Liver (tissue), 9 donors: ENCODE measurements around the gene FAM8A1. TPM values are rescaled to one million over a fixed set of nuclear protein-coding genes. Genes with fewer than 3 reads are reported as not detected.
"Not testable (repeated sequence)": the region's sequence is repeated elsewhere in the genome, so short reads cannot be mapped to it uniquely, and the experiment has no call there.

Experiments used
- DNase-seq: peaks from one replicate; pipeline ENCODE4 v3.0.0-alpha.2; 2017; ENCODE audit warnings: low spot score
- H3K27ac ChIP-seq, 2 donors: one replicate each; pipeline ENCODE4 v1.7.0; 2013; ENCODE audit warnings: inconsistent platforms in 2 of 2, low read length in 2 of 2, control low read depth in 1 of 2, low read depth in 1 of 2, mild to moderate bottlenecking in 1 of 2
- H3K27me3 ChIP-seq, 4 donors: one replicate each; pipeline versions ENCODE4 v1.6.1 to v1.7.0; 2013; ENCODE audit warnings: low read length in 3 of 4, inconsistent platforms in 1 of 4, mild to moderate bottlenecking in 1 of 4, moderate library complexity in 1 of 4; ENCODE audit not compliant: control insufficient read depth in 4 of 4, insufficient read depth in 4 of 4
- H3K36me3 ChIP-seq, 4 donors: one replicate each; pipeline versions ENCODE4 v1.6.1 to v1.7.0; 2013; ENCODE audit warnings: low read length in 3 of 4, mild to moderate bottlenecking in 3 of 4, low read depth in 1 of 4, moderate library complexity in 1 of 4; ENCODE audit not compliant: control insufficient read depth in 4 of 4, insufficient read depth in 3 of 4
- H3K4me1 ChIP-seq, 4 donors: one replicate each; pipeline versions ENCODE4 v1.6.1 to v1.7.0; 2013; ENCODE audit warnings: low read length in 3 of 4, mild to moderate bottlenecking in 3 of 4, moderate library complexity in 1 of 4; ENCODE audit not compliant: control insufficient read depth in 4 of 4, insufficient read depth in 4 of 4
- H3K4me3 ChIP-seq, 3 donors: one replicate each; pipeline versions ENCODE4 v1.6.1 to v1.7.0; 2013; ENCODE audit warnings: low read length in 3 of 3, control low read depth in 1 of 3, low read depth in 1 of 3, mild to moderate bottlenecking in 1 of 3
- H3K9ac ChIP-seq, 2 donors: one replicate each; pipeline ENCODE4 v1.7.0; 2013; ENCODE audit warnings: low read length in 2 of 2, mild to moderate bottlenecking in 2 of 2, moderate library complexity in 2 of 2, control low read depth in 1 of 2, low read depth in 1 of 2
- H3K9me3 ChIP-seq, 4 donors: one replicate each; pipeline versions ENCODE4 v1.6.1 to v1.7.0; 2013; ENCODE audit warnings: low read length in 3 of 4; ENCODE audit not compliant: control insufficient read depth in 4 of 4
- ATF3 ChIP-seq: IDR thresholded peaks from 2 replicates; pipeline ENCODE4 v1.6.1; 2016; ENCODE audit warnings: antibody characterized with exemption
- CTCF ChIP-seq: fragments of 150-350 bp; IDR thresholded peaks from 2 replicates; pipeline ENCODE4 v1.5.1; 2017; ENCODE audit warnings: improper control_type of control experiment, low read depth, low read length; ENCODE audit not compliant: missing input control
- EGR1 ChIP-seq, 2 donors: IDR thresholded peaks; 2 replicates each; pipeline ENCODE4 v1.6.1; 2016 to 2018; ENCODE audit warnings: antibody characterized with exemption in 2 of 2, low read depth in 2 of 2
- FOXA1 ChIP-seq: IDR thresholded peaks from 2 replicates; pipeline ENCODE4 v1.6.1; 2016; ENCODE audit warnings: antibody characterized with exemption
- FOXA2 ChIP-seq: IDR thresholded peaks from 2 replicates; pipeline ENCODE4 v1.6.1; 2016; ENCODE audit warnings: antibody characterized with exemption
- GABPA ChIP-seq, 2 donors: IDR thresholded peaks in 1 of 2; conservative IDR thresholded peaks in 1 of 2; 2 replicates each; pipeline ENCODE4 v1.6.1; 2016; ENCODE audit warnings: antibody characterized with exemption in 2 of 2, mild to moderate bottlenecking in 1 of 2, moderate library complexity in 1 of 2
- HNF4A ChIP-seq, 2 donors: conservative IDR thresholded peaks; 2 replicates each; pipeline ENCODE4 v1.6.1; 2016; ENCODE audit warnings: antibody characterized with exemption in 2 of 2, mild to moderate bottlenecking in 2 of 2
- HNF4G ChIP-seq: IDR thresholded peaks from 2 replicates; pipeline ENCODE4 v1.6.1; 2016; ENCODE audit warnings: antibody characterized with exemption
- JUND ChIP-seq, 2 donors: IDR thresholded peaks; 2 replicates each; pipeline ENCODE4 v1.6.1; 2016; ENCODE audit warnings: antibody characterized with exemption in 2 of 2
- MAX ChIP-seq: IDR thresholded peaks from 2 replicates; pipeline ENCODE4 v1.6.1; 2016; ENCODE audit warnings: antibody characterized with exemption
- RAD21 ChIP-seq, 2 donors: IDR thresholded peaks; 2 replicates each; pipeline ENCODE4 v1.6.1; 2016; ENCODE audit warnings: antibody characterized with exemption in 2 of 2, mild to moderate bottlenecking in 2 of 2
- REST ChIP-seq: IDR thresholded peaks from 2 replicates; pipeline ENCODE4 v1.6.1; 2016; ENCODE audit warnings: antibody characterized with exemption, mild to moderate bottlenecking
- RXRA ChIP-seq, 2 donors: IDR thresholded peaks; 2 replicates each; pipeline ENCODE4 v1.6.1; 2017 to 2018; ENCODE audit warnings: antibody characterized with exemption in 2 of 2, mild to moderate bottlenecking in 1 of 2
- SP1 ChIP-seq: IDR thresholded peaks from 2 replicates; pipeline ENCODE4 v1.6.1; 2018; ENCODE audit warnings: antibody characterized with exemption, mild to moderate bottlenecking
- ZBTB33 ChIP-seq: IDR thresholded peaks from 2 replicates; pipeline ENCODE4 v1.6.1; 2016; ENCODE audit warnings: antibody characterized with exemption
- WGBS: extraction: QIAGEN DNeasy Blood & Tissue Kit; methylation state at CpG from one replicate; pipeline ENCODE4 v1.1.7; 2013; 5-methylcytosine and 5-hydroxymethylcytosine counted together
- polyA plus RNA-seq, 2 donors: library from polyadenylated mRNA; stranded (reverse) in 1 of 2; unstranded in 1 of 2; fragments of 200-250 nt in 1 of 2; fragments of >200 nt in 1 of 2; fragmentation: Nextera tagmentation in 1 of 2; extraction: Ambion mirVana in 1 of 2; gene quantifications; one replicate each; pipeline versions ENCODE4 v1.2.1 to v1.2.3, GENCODE V29; 2013 to 2015
- total RNA-seq, 2 donors: library from RNA; depleted of rRNA; stranded (reverse); fragments of >200 nt; gene quantifications; one replicate each; pipeline ENCODE4 v1.2.3, GENCODE V29; 2014
- donor health status: healthy.
- donor health status: healthy.
- donor health status: healthy.
- donor health status: healthy.
- donor health status: healthy.

The FAM8A1 gene
- total and polyA plus RNA-seq, 4 donors: 20.7 to 47.2 (median 20.9) TPM

- TF ChIP-seq MAX: no peak
These were observed 23.0 kb upstream of the FAM8A1 start (continued) for GRCh38 chr6:17577059-17577458.

- peak; percentile 35 for DNase-seq
- H3K9ac ChIP-seq: no peak overlapping the region
- H3K27ac ChIP-seq: no peak overlapping the region
- no peak for TF ChIP-seq HNF4G
- TF ChIP-seq ATF3: no peak
- TF ChIP-seq GABPA (IDR thresholded peaks at IDR 0.05 in 1 of 2, conservative IDR thresholded peaks at IDR 0.05 in 1 of 2): no peak
- no peak for TF ChIP-seq RAD21 (IDR thresholded peaks at IDR 0.05)
- TF ChIP-seq REST: no peak
- TF ChIP-seq FOXA1: no peak
- TF ChIP-seq JUND (IDR thresholded peaks at IDR 0.05): no peak
- TF ChIP-seq FOXA2: no peak
- TF ChIP-seq RXRA (IDR thresholded peaks at IDR 0.05): no peak
- H3K36me3 ChIP-seq: no peaks in the 10 kb centered on the region
- peak overlapping the region in 2 of 3 donors; percentile 27 to 65 for H3K4me3 ChIP-seq
- no peaks in the 10 kb centered on the region for H3K27me3 ChIP-seq
- WGBS: 20% methylated on average over 53 of the region's 53 CpGs
- H3K4me1 ChIP-seq: peaks cover 0 to 7% (median 6%) of the 10 kb centered on the region in 4 donors
- H3K9me3 ChIP-seq: peaks cover 2 to 9% (median 6%) of the 10 kb centered on the region in 4 donors
These were observed 19.5 kb upstream of the FAM8A1 start for GRCh38 chr6:17580518-17581048.

GRCh38 chr6:17581282-17581681 lies 18.8 kb upstream of the FAM8A1 start:
- 95% methylated on average over 7 of the region's 7 CpGs for WGBS
- DNase-seq, H3K36me3 ChIP-seq, H3K9me3 ChIP-seq, H3K9ac ChIP-seq, H3K4me3 ChIP-seq, H3K27me3 ChIP-seq, H3K27ac ChIP-seq: not testable (repeated sequence)
- H3K4me1 ChIP-seq: peaks cover 0 to 10% (median 6%) of the 10 kb centered on the region in 4 donors

GRCh38 chr6:17583811-17584210 lies 16.3 kb upstream of the FAM8A1 start:
- Histone ChIP-seq H3K27ac (peak overlapping the region in 1 of 2 donors; percentile 54), H3K9ac (peak overlapping the region; percentile 33 to 41), H3K36me3 (no peaks in the 10 kb centered on the region), H3K27me3 (no peaks in the 10 kb centered on the region), H3K4me1 (peaks cover 0 to 10% (median 6%) of the 10 kb centered on the region in 4 donors), H3K4me3 (peak overlapping the region in 1 of 3 donors; percentile 26), H3K9me3 (no peaks in the 10 kb centered on the region)
- WGBS: 15% methylated on average over 5 of the region's 5 CpGs
- DNase-seq: no peak
- TF ChIP-seq CTCF: no peak
- TF ChIP-seq FOXA2: no peak
- TF ChIP-seq ZBTB33: no peak
- no peak for TF ChIP-seq SP1
- no peak for TF ChIP-seq HNF4A (conservative IDR thresholded peaks at IDR 0.05)
- TF ChIP-seq FOXA1: no peak
- TF ChIP-seq MAX: no peak
- TF ChIP-seq EGR1 (IDR thresholded peaks at IDR 0.05; ENCODE audit: low read depth in 2 of 2): no peak
